GM12892 (cell line): ENCODE data around the gene GARNL3.

Source experiments
- POLR2A ChIP-seq: IDR thresholded peaks from 2 replicates; pipeline ENCODE4 v1.6.1; 2011; ENCODE audit warnings: low read depth, low read length, control low read depth
- POLR2AphosphoS5 ChIP-seq: IDR thresholded peaks from 2 replicates; pipeline ENCODE4 v1.6.1; 2011; ENCODE audit warnings: low read depth, low read length, control low read depth
- TAF1 ChIP-seq: IDR thresholded peaks from 2 replicates; pipeline ENCODE4 v1.6.1; 2011; ENCODE audit warnings: low read depth, mild to moderate bottlenecking, control low read depth, low read length, borderline replicate concordance

DNA sequence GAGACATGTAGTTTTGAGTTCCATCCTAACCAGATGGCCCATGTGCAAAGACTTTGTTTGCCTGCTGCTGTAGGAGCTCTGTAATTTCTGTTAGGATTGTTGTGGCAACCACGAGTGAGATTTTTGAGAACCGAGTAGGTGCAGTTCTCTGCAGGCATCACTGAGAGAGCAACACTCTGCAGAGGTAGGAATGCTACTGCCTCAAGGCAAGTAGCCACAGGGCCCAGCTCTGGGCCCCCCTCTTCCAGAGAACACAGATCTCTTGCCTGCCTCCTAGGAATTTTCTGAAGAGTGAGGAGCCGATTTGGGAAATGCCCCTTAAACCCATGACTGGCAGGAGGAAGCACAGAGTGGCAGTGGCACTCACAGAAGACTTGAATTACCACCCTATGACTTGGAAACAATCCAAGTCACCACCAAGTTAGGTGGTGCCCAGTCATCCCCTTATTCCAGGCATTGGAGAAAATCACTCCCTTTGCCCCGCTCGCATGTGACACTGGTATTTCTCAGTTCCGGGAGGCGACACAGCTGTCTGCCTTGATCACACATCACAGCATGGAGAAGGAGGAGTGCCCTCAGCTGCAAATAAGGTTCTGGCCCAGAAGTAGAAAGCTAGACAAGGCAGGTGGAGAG is 79.9 kb downstream of the GARNL3 start:
- TF ChIP-seq POLR2AphosphoS5 (no peak), POLR2A (no peak), TAF1 (no peak)
